Kidney epithelial cell (primary cell): ENCODE measurements around the gene PIP4P1. TPM values are rescaled to one million over a fixed set of nuclear protein-coding genes. Genes with fewer than 3 reads are reported as not detected.

Source experiments
- DNase-seq: peaks from one replicate; pipeline ENCODE4 v3.0.0-alpha.2; 2010; ENCODE audit warnings: low read depth
- H3K27me3 ChIP-seq: 2 replicates; pipeline ENCODE4 v1.6.0; 2011; ENCODE audit warnings: low read length; ENCODE audit not compliant: control insufficient read depth, insufficient read depth
- H3K36me3 ChIP-seq: 2 replicates; pipeline ENCODE4 v1.5.1; 2011; ENCODE audit warnings: low read length; ENCODE audit not compliant: control insufficient read depth, insufficient read depth
- H3K4me3 ChIP-seq: 2 replicates; pipeline ENCODE4 v1.5.1; 2011; ENCODE audit warnings: low read depth, mild to moderate bottlenecking, control low read depth, low read length
- CTCF ChIP-seq: IDR thresholded peaks from 2 replicates; pipeline ENCODE4 v1.5.1; 2011; ENCODE audit warnings: mild to moderate bottlenecking, moderate library complexity, low read length, control low read depth, inconsistent platforms; ENCODE audit not compliant: insufficient read depth, poor library complexity, severe bottlenecking
- total RNA-seq: library from RNA; depleted of rRNA; stranded (reverse); fragments of >200 nt; gene quantifications from 2 replicates; pipeline ENCODE4 v1.2.3, GENCODE V29; 2015

The PIP4P1 gene
- total RNA-seq, 1 donor from 2014 or later = 25.1 TPM

DNA sequence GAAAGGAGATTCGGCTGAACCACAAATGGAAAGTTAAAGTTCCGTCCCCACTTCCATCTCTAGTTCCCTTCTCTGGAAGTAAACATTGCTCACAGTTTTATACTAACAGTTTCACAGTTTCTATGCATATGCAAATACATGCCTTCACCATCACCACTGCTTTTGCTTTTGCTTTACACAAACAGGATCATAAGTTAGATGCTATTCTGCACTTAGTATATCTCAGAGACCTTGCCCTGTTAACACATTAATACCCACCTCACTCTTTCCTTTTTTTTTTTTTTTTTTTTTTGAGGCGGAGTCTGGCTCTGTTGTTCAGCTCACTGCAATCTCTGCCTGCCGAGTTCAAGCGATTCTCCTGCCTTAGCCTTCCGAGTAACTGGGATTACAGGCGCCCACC lies 48.8 kb downstream of the PIP4P1 start:
- peak overlapping the region; percentile 93 for H3K4me3 ChIP-seq
- no peak for DNase-seq

GRCh38 chr14:20409226-20409625 lies 52.0 kb downstream of the PIP4P1 start:
- Histone ChIP-seq H3K36me3 (peaks cover 1% of the 10 kb centered on the region), H3K27me3 (no peaks in the 10 kb centered on the region), H3K4me3 (no peak overlapping the region)
- DNase-seq = no peak
- no peak for TF ChIP-seq CTCF

More for the DNA sequence above, 48.8 kb downstream of the PIP4P1 start:
- peaks cover 1% of the 10 kb centered on the region for H3K36me3 ChIP-seq
- no peaks in the 10 kb centered on the region for H3K27me3 ChIP-seq
- no peak for TF ChIP-seq CTCF

Other genes with a start within 250 kb of the PIP4P1 start
- not detected in 2 replicates for gene OR11H6, start 237.7 kb downstream of the PIP4P1 start, total RNA-seq
- gene OR11H7, start 232.5 kb downstream of the PIP4P1 start, total RNA-seq = not detected in 2 replicates
- gene OR11H4, start 222.1 kb downstream of the PIP4P1 start, total RNA-seq = not detected in 2 replicates
- 10.9 and 13.3 TPM in 2 replicates for gene TTC5, start 155.5 kb downstream of the PIP4P1 start, total RNA-seq
- gene CCNB1IP1, start 128.2 kb downstream of the PIP4P1 start, total RNA-seq = 236 and 246 TPM in 2 replicates
- 16.2 and 22.2 TPM in 2 replicates for gene PARP2, start 117.8 kb downstream of the PIP4P1 start, total RNA-seq
- gene TEP1, start 47.9 kb downstream of the PIP4P1 start, total RNA-seq = 15.5 and 24.1 TPM in 2 replicates
- gene KLHL33, start 25.3 kb downstream of the PIP4P1 start, total RNA-seq = 0.08 TPM in 1 of 2 replicates, not detected in the other
- gene OSGEP, start 6.6 kb downstream of the PIP4P1 start, total RNA-seq = 46.6 and 61.1 TPM in 2 replicates
- 297 and 328 TPM in 2 replicates for gene APEX1, start 6.2 kb downstream of the PIP4P1 start, total RNA-seq
- gene PNP, start 8.0 kb upstream of the PIP4P1 start, total RNA-seq = 96.5 and 98.0 TPM in 2 replicates
- gene RNASE10, start 44.1 kb upstream of the PIP4P1 start, total RNA-seq = not detected in 2 replicates
- gene RNASE9, start 99.6 kb upstream of the PIP4P1 start, total RNA-seq = not detected in 2 replicates
- not detected in 2 replicates for gene RNASE11, start 126.6 kb upstream of the PIP4P1 start, total RNA-seq
- gene RNASE12, start 129.9 kb upstream of the PIP4P1 start, total RNA-seq = not detected in 2 replicates
- not detected in 2 replicates for gene OR6S1, start 180.3 kb upstream of the PIP4P1 start, total RNA-seq
- 4.2 and 5.6 TPM in 2 replicates for gene RNASE4, start 223.1 kb upstream of the PIP4P1 start, total RNA-seq
- gene ANG, start 227.3 kb upstream of the PIP4P1 start, total RNA-seq = 0.14 and 1.1 TPM in 2 replicates